ENCODE measurements around the gene ZNF467.

DNA sequence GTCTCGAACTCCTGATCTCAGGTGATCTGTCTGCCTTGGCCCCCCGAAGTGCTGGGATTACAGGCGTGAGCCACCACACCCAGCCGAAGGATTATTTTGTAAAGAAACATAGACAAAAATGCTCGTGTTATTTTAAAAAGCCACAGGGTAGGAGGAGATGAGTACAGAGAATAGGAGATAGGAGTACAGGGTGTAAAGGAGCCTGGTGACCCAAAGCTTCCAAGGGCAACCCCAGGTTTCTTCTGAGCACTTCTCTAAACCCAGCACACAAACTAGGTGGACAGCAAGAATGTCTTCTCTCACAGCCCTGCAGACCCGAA, 54.7 kb downstream of the ZNF467 start:
- TF ChIP-seq, protein P1, sequence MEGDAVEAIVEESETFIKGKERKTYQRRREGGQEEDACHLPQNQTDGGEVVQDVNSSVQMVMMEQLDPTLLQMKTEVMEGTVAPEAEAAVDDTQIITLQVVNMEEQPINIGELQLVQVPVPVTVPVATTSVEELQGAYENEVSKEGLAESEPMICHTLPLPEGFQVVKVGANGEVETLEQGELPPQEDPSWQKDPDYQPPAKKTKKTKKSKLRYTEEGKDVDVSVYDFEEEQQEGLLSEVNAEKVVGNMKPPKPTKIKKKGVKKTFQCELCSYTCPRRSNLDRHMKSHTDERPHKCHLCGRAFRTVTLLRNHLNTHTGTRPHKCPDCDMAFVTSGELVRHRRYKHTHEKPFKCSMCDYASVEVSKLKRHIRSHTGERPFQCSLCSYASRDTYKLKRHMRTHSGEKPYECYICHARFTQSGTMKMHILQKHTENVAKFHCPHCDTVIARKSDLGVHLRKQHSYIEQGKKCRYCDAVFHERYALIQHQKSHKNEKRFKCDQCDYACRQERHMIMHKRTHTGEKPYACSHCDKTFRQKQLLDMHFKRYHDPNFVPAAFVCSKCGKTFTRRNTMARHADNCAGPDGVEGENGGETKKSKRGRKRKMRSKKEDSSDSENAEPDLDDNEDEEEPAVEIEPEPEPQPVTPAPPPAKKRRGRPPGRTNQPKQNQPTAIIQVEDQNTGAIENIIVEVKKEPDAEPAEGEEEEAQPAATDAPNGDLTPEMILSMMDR (IDR thresholded peaks at IDR 0.05): no peak
- no peak for TF ChIP-seq ZFX (IDR thresholded peaks at IDR 0.05; ENCODE audit: borderline replicate concordance)

All from 22Rv1 (cell line).